A549 (cell line): ENCODE measurements around the gene HPRT1.

Source experiments
- EHF ChIP-seq: fragments of 250-450 bp; sonication (Bioruptor Pico); IDR thresholded peaks from 2 replicates; pipeline ENCODE4 v1.5.0; 2020; ENCODE audit warnings: mild to moderate bottlenecking
- EP300 ChIP-seq, 2 experiments: fragments of >200 bp; sonication (Bioruptor Twin); formaldehyde crosslinking; IDR thresholded peaks; 2 replicates in 1 of 2; 3 replicates in 1 of 2; pipeline ENCODE4 v1.6.1; 2016 to 2017
- JUN ChIP-seq, 2 experiments: fragments of >200 bp; sonication (Bioruptor Twin); formaldehyde crosslinking; IDR thresholded peaks; 2 replicates in 1 of 2; 3 replicates in 1 of 2; pipeline ENCODE4 v1.6.1; 2016 to 2017
- MYC ChIP-seq: IDR thresholded peaks from 2 replicates; pipeline ENCODE4 v1.6.1; 2012; ENCODE audit warnings: mild to moderate bottlenecking, inconsistent platforms, low read length, improper control_type of control experiment, borderline replicate concordance
- POLR2A ChIP-seq: IDR thresholded peaks from 2 replicates; pipeline ENCODE4 v1.6.1; 2012; ENCODE audit warnings: mild to moderate bottlenecking, low read length
- RAD21 ChIP-seq, 2 experiments: fragments of >200 bp in 1 of 2; sonication (Bioruptor Twin) in 1 of 2; formaldehyde crosslinking in 1 of 2; IDR thresholded peaks in 1 of 2; conservative IDR thresholded peaks in 1 of 2; 2 replicates in 1 of 2; 3 replicates in 1 of 2; pipeline ENCODE4 v1.6.1; 2012 to 2018; ENCODE audit warnings: inconsistent platforms in 1 of 2
- TF ChIP-seq, protein P1 (sequence below): fragments of >200 bp; sonication (Bioruptor Twin); formaldehyde crosslinking; IDR thresholded peaks from 3 replicates; pipeline ENCODE4 v1.5.1; 2016
- TF ChIP-seq, protein P2 (sequence below): IDR thresholded peaks from 2 replicates; pipeline ENCODE4 v1.6.1; 2012; ENCODE audit warnings: low read depth, borderline replicate concordance

DNA sequence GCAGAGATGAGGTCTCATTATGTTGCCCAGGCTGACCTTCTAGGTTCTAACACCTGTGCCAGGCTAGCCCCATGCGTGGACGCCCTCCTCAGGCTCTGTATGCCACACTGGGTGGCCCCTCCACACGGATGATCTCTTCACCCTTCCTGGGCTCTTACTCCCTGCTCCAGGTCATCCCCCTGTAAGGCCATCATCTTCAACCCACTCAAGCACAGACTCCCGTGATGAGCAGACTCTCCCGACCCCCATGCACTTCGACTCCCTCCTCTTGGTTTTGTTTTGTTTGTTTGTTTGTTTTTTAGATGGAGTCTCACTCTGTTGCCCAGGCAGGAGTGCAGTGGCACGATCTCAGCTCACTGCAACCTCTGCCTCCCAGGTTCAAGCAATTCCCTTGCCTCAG, 70.9 kb downstream of the HPRT1 start:
- TF ChIP-seq, protein P1, sequence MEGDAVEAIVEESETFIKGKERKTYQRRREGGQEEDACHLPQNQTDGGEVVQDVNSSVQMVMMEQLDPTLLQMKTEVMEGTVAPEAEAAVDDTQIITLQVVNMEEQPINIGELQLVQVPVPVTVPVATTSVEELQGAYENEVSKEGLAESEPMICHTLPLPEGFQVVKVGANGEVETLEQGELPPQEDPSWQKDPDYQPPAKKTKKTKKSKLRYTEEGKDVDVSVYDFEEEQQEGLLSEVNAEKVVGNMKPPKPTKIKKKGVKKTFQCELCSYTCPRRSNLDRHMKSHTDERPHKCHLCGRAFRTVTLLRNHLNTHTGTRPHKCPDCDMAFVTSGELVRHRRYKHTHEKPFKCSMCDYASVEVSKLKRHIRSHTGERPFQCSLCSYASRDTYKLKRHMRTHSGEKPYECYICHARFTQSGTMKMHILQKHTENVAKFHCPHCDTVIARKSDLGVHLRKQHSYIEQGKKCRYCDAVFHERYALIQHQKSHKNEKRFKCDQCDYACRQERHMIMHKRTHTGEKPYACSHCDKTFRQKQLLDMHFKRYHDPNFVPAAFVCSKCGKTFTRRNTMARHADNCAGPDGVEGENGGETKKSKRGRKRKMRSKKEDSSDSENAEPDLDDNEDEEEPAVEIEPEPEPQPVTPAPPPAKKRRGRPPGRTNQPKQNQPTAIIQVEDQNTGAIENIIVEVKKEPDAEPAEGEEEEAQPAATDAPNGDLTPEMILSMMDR = no peak
- TF ChIP-seq POLR2A (no peak), EHF (CRISPR knock-in tag) (no peak), MYC (no peak), JUN (IDR thresholded peaks at IDR 0.05) (no peak), RAD21 (conservative IDR thresholded peaks at IDR 0.05 in 1 of 2, IDR thresholded peaks at IDR 0.05 in 1 of 2) (no peak), EP300 (IDR thresholded peaks at IDR 0.05) (no peak)
- TF ChIP-seq, protein P2, sequence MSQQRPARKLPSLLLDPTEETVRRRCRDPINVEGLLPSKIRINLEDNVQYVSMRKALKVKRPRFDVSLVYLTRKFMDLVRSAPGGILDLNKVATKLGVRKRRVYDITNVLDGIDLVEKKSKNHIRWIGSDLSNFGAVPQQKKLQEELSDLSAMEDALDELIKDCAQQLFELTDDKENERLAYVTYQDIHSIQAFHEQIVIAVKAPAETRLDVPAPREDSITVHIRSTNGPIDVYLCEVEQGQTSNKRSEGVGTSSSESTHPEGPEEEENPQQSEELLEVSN = no peak
